NCI-H128 (cell line): ENCODE data around the gene TBC1D9B.

Source experiments
- DNase-seq: peaks from one replicate; lab custom pipeline; 2025; ENCODE audit not compliant: unreplicated experiment; lab: John Stamatoyannopoulos, UW

TBC1D9B gene

DNA sequence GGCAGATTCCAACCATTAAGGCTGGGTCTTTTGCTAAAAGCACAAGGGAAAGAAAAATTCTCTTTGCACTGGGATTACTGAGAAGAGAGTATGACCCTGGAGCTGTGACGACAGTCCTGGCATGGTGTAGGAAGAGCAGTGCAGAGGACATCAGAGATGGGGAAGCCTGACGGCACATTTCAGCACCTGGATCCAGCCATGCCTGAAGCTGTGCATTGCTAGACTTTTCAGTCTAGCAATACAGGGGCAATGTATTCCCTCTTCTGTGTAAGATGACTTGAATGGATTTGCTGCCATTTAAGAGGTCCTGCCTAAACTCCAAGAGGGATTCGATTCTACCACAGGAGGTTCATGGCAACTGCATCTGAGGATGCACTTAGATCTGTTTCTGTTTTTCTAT, 36.7 kb downstream of the TBC1D9B start:
- DNase-seq: no peak

- DNase-seq: no peak
Measured at GRCh38 chr5:179870403-179870903, 37.2 kb downstream of the TBC1D9B start.

- DNase-seq: no peak
Measured at GRCh38 chr5:179869641-179870402, 37.9 kb downstream of the TBC1D9B start.

DNA sequence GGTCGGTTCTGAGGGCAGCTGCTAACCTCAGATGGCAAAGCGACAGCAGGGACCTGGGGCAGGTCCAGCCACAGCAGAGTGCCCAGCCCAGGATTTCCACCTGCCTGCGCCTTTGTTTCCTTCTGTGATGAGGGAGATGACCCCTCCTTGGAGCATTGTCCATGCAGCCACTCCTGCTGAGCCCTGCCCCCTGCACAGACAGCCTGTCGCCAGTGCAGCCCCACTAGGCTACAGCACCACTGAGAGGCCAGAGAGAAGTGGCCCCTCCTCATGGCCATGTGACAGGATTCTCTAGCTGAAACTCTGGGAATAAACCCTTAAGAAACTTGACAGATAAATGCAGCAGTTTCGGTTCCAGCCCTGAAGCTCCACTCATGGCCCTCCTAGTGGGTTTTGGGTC, 38.6 kb downstream of the TBC1D9B start:
- DNase-seq: no peak

DNA sequence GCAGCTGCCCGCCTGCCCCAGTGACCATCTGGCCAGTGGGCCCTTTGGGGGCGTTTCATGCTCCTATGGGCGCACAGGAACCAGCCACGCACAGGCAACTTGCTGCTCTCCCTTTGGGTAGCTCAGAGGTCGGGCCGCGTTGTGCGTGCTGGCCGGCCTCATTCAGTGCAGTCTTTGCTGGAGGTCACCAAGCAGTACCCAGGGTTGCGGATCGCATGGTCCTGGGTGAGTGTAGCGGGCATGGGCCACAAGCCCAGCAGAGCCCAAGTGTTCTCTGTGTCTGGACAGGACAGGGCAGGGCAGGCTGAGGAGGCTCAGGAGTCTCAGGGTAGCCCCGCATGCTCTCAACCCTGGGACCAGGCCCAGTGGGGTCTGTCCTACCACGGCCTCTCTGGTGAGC, 39.2 kb downstream of the TBC1D9B start:
- DNase-seq: no peak

GRCh38 chr5:179867476-179867875, 40.2 kb downstream of the TBC1D9B start:
- DNase-seq: no peak

DNA sequence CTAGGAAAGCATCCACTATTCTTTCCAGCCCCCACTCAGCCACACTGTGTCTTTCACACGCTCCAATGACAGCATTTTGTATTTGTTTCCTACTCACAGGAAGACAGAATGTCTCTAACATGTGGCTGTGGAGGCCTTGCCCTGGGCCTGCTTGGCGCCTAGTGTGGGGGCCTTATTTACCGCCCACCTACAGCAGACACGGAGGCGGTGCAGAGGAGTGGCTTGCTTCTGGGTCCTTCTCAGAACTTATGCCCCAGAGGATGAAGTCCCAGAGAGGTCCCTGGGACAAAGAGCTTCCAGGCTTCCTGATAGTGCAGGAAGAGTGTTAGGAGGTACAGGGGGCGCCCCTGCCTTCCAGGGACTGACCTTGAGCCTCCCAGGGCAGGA, 40.6 kb downstream of the TBC1D9B start:
- no peak for DNase-seq

GRCh38 chr5:179866241-179867078, 41.2 kb downstream of the TBC1D9B start:
- DNase-seq: no peak

- DNase-seq: no peak
Measured at GRCh38 chr5:179865491-179866240, 42.0 kb downstream of the TBC1D9B start.

- no peak for DNase-seq
Measured at GRCh38 chr5:179864686-179865085, 43.0 kb downstream of the TBC1D9B start.

GRCh38 chr5:179863449-179864085, 44.1 kb downstream of the TBC1D9B start:
- DNase-seq: no peak

DNA sequence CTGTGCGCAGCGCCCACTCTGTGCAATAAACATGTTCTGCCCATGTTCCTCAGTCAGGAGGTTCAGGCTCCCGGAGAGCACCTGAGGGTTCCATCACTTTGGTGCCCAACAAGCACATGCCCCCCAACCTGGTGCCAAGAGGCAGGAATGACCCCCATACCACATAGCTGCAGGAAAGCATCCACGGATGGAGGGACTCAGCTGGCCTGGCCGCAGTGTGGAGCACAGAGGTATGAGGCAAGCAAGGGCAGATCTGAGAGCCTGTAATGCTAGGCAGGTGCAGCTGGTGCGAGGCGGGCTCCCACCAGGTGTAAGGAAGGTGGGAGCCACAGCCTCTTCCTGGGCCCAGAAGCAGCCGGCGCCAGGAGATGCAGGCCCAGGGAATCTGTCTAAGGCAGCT, 44.8 kb downstream of the TBC1D9B start:
- no peak for DNase-seq

GRCh38 chr5:179862296-179862695, 45.4 kb downstream of the TBC1D9B start:
- DNase-seq: no peak

DNA sequence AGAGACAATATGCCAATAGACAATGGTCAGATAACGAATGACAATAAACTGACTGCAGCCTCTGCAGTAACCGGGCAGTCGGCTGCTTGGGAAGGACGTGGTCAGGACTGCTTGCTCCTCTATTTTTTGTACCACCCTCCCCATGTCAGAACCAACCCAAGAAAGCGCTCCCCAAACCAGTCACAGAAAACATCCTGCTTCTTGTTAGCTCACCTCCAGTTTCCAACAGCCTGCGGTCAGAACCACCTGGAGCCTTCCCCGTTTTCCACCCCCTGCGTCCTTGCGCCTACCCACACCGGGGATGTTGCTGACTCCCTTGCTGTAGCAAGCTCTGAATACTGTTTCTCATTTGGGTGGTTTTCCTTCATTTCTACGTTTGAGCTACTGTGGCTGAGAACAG, 47.4 kb downstream of the TBC1D9B start:
- no peak for DNase-seq

- peak; percentile 69 for DNase-seq
Measured at GRCh38 chr5:179858586-179859427, 48.9 kb downstream of the TBC1D9B start, which contains the start of gene MRNIP. TSS of gene MRNIP (minus strand) at chr5:179858817. CDS start at chr5:179858796, 21 bp downstream.

DNA sequence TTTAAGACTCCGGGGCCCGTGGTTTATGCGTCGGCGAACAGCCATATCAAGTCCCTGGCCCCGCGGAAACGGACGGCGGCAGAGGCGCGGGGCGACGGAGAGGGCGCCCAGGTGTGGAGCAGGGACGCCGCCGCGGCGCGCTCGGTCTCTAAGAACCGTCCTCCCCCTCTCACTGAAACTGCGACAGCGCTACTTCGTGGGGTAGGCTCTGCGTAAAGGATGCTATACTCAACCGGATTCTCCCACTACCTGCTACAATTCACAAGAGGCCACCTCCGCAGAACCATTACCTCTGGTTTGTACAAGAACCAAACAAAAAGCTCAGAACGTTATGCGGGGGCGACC, 49.5 kb downstream of the TBC1D9B start:
- DNase-seq: no peak

DNA sequence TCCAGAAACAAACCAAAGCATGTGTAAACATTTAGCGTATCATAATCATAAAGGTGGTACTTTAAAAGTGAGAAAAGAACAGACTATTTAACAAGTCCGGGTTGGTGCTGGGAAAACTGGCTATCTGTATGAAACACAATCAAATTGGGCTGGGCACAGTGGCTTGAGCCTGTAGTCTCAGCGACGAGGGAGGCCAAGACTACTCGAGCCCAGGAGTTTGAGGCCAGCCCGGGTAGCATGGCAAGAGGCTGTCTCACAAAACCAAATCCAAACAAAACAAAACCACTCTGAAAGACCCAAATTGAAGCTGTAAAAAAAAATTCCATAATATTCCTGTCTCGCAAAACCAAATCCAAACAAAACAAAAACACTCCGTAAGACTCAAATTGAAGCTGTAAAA, 53.3 kb downstream of the TBC1D9B start:
- no peak for DNase-seq

- no peak for DNase-seq
Measured at GRCh38 chr5:179852993-179853547, 54.6 kb downstream of the TBC1D9B start.

DNA sequence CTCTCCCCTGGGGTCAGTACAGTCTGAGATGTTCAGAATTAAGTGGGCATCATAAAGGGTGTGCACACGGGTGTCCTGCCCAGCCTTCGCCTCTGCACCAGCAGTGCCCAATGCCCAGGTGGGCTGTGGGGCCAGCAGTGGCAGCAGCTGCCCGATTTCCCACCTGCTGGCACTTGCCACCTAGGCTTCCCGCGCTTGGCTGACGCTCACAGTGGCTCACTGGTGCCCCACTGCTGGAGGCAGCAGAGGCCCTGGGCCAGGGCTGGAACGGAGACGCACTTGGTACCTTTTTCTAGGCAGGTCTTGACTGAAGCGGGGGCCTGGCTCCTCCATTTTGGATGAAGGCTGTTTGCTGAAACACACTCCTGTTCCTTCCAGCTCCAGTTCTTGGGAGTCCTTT, 66.1 kb downstream of the TBC1D9B start:
- no peak for DNase-seq

GRCh38 chr5:179840766-179841165, 66.9 kb downstream of the TBC1D9B start:
- DNase-seq: no peak
